CD4-positive, alpha-beta T cell treated with Interleukin-15 for 4 hours (primary cell): ENCODE results near the gene QPCT.
"Not testable (repeated sequence)": the region's sequence is repeated elsewhere in the genome, so short reads cannot be mapped to it uniquely, and the experiment has no call there.

Source experiments
- DNase-seq: peaks from one replicate; pipeline ENCODE4 v3.0.0-alpha.2; 2020; ENCODE audit warnings: low spot score

The QPCT gene

GRCh38 chr2:37391711-37392110, 47.3 kb downstream of the QPCT start:
- DNase-seq = no peak

DNA sequence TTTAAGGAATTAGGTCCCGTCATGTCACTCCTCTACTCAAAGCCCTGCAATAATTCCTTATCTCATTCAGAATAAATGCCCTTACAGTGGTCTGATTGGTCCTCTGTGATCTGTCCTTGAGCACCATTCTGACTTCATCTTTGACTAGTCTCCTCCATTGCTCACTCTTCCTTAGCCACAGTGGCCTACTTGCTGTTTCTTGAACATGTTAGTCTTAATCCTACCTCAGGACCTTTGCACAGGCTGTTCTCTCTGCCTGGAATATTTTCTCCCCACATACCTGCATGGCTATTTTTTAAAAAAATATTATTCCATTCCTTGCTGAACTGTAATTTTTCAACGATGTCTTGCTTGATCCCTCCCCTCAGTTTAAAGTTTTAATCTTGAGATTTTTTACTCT, 48.0 kb downstream of the QPCT start:
- DNase-seq = no peak

GRCh38 chr2:37394263-37394662, 49.8 kb downstream of the QPCT start:
- no peak for DNase-seq

DNA sequence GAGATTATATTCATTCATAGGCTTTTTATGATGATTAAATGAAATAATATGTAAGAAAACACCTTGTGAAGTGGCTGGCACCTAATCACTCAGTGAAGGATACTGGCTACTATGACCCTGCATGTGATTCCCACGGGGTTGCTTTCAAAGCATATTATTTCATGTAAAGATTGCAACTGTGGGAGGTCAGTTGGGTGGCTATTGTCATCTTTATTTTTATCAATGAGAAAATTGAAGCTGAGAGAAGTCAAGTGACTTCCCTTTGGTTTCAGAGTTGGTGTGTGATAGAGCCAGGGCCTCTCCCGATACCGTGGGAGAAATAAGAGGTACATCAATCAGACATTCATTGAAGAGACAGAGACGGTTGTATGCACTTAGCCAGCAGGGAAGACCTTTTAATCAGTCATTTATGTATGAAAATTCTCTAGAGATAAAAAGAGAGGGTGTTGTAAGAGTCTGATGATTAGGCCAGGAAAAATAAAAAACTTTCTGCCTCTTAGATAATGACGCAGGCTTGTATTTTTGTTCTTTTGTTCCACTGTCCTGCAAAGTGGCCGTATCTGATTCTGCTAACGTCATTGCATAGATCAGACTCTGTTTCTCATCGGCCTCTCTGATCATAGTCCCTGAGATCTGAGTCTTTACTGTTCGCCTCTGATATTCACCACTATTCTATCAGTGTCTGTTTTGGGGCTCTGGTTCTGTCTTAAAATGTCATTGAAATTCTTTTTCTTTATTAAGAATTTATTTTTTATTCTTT, 50.5 kb downstream of the QPCT start:
- no peak for DNase-seq

DNA sequence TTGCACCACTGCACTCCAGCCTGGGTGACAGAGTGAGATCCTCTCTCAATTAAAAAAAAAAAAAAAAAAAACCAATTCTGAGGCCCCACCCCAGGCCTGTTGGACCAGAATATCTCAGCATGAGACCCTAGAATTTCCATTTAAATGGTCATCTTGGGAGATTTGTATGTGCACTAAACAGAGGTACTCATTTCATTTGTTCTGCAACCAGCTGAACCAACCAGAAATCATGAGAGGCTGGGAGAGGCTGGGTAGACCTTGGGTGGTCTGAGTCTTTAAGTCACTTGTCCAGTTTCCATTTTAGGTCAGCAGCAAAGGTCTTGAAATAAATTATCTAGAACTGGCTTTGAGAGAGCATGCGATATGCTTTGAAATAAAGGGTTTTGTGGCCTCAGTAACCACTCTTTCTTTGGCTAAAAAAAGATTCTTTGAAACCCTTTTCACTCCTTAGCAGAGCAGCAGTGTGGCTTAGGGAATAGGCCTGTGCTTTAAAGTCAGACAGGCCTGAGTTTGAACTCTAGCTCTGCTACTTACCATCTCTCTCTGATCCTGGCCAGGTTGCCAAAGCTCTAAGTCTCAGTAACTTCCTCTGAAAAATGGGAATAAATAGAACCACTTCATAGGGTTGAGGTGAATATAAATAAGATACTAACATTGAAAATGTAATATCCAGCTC, 52.6 kb downstream of the QPCT start:
- no peak for DNase-seq

- no peak for DNase-seq
These were observed 54.6 kb downstream of the QPCT start for GRCh38 chr2:37398990-37399389.

DNA sequence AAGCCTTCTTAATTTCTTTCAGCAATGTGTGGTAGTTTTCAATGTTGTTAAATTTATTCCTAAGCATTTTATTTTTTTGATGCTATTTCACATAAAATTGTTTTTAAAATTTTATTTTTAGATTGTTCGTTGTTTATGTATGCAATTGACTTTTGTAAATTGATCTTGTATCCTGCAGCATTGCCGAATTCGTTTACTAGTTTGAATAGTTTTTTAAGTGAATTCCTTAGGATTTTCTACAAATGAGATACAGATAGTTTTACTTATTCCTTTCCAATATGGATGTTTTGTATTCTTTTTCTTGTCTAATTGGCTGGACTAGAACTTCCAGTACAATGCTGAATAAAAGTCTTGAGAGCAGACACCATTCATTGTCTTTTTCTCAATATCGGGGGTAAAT, 55.6 kb downstream of the QPCT start:
- DNase-seq = no peak

GRCh38 chr2:37402636-37403035, 58.2 kb downstream of the QPCT start:
- no peak for DNase-seq

DNA sequence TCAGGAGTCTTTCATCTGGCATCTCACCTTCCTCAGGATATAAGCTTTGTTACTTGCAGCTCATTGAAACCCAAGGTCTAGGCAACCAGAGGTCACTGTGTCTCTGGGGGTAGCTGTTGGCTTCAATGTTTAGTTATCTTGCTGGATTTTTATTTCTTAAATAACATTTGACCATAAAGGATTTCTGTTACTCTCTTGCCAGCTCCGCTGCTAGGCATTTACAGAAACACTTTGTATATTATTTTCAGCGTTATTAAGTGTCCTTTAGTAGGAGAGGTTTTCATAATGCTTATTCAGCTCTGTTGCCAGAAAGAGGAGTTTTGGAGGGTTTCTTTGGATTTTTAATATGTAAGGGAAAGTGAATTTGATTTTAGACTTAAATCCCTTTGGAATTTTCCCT, 61.4 kb downstream of the QPCT start:
- no peak for DNase-seq

DNA sequence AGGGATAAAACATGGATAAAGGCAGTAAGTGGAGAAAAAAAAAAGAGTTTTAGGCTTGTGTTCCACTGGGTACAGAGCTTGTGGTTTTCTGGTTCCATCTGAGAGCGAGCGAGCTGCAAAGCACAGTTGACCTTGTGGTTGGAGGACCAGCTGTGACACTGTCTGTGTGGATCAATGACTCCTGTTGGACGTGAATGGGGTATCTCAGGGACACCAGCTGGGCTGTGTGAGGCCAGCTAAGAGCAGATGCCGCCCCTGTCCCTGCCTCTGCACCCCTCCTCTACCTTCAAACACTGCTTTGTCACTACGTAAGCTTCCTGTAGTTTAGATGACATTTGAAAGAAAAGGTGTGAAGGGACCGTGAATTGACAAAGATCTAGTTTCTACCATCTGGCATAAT, 67.8 kb downstream of the QPCT start:
- no peak for DNase-seq

DNA sequence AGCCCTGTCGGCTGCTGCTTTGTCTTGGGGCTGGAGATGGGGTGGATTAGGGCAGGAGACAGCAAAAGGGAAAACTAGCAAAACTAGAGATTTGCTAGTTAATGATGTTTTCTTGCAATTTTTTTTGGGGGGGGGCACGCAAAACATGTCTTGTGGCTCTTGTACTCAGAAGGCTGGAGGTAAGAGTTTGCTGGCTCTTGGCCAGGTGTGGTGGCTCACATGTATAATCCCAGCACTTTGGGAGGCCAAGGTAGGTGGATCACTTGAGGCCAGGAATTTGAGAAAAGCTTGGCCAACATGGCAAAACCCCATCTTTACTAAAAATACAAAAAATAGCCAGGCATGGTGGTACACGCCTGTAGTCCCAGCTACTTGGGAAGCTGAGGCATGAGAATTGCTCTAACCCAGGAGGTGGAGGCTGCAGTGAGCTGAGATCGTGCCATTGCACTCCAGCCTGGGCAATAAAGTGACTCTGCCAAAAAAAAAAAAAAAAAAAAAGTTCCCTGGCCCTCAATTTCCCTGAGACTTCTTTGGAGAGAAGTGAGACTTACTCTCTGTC, 69.6 kb downstream of the QPCT start:
- not testable (repeated sequence) for DNase-seq

DNA sequence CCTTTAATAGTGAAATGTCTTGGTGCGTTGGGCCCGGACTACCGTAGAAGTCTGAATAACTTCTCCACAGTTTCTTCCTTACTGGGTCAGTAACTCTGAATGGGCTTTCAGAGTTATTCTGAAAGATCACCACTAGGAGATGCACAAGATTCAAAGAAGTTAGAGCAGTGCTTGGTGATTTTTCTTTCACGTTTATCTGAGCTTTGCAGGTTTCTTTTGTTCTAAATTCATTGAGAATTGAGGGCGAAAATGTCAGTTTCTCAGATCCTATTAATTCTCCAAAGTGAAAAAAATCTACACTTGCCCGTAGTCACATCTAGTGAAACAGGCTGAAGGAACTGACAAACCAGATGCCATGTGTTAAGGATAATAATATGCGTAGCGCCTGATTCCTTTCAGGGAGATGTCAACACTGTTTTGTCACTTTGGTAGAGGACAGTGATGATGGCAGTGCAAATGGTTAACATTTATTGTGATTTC, 70.1 kb downstream of the QPCT start:
- DNase-seq = peak; percentile 64

GRCh38 chr2:37415128-37415820, 70.8 kb downstream of the QPCT start:
- DNase-seq = no peak

GRCh38 chr2:37417321-37417720, 72.9 kb downstream of the QPCT start:
- DNase-seq = no peak

DNA sequence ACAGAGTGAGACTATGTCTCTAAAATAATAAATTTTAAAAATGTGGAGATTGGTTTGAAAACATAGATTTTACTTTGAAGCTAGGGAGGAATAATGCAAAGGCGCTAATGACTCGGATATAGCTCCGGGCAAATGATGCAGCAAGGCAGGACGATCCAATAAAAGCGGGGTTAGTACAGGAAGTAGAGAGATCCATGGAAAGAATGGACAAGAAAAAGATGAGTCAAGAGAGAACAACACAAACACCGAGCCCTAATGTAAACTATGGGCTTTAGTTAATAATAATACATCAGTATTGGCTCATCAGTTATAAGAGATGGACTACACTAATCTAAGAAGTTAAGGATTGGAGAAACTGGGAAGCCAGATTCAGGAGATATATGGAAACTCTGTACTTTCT, 74.5 kb downstream of the QPCT start:
- DNase-seq = no peak

GRCh38 chr2:37421686-37422085, 77.3 kb downstream of the QPCT start:
- DNase-seq = no peak

DNA sequence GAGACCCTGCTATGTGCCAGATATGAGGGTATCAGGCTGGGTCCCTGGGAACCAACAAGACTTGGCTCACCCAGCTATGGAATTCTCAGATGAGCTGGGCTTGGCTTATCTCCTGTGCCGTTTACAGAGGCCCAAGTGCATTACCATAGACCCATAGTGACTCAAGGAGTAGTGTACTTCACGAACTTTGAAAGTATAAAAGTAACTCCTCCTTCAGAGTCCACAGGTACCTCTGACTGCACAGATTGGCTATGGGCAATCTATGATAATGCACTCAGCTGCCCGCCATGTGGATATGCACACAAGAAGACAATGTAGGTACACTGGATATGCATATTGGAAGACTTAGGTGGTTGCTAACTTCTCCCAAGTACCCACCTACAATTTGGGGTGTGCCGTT, 78.4 kb downstream of the QPCT start:
- no peak for DNase-seq
